Omental fat pad (tissue), 4 donors: ENCODE results near the gene CRY1. TPM values are rescaled to one million over a fixed set of nuclear protein-coding genes. Genes with fewer than 3 reads are reported as not detected.

Source experiments
- ATAC-seq: fragments of 150-250 bp; one replicate; pipeline ENCODE4 v1.9.1; 2016; ENCODE audit warnings: mild to moderate bottlenecking, moderate library complexity; ENCODE audit not compliant: low FRiP score
- DNase-seq: peaks from one replicate; pipeline ENCODE4 v3.0.0-alpha.2; 2019; ENCODE audit warnings: low spot score
- total RNA-seq, 4 donors: library from RNA; depleted of rRNA; stranded (reverse); fragments of >200 nt; gene quantifications; one replicate each; pipeline ENCODE4 v1.1.0, GENCODE V29; 2016
- TF ChIP-seq, protein P1 (sequence below), 3 donors: fragments of 450-650 bp; IDR thresholded peaks; one replicate each; pipeline ENCODE4 v1.5.1; 2016 to 2017; ENCODE audit warnings: antibody characterized with exemption in 3 of 3, mild to moderate bottlenecking in 3 of 3, moderate library complexity in 2 of 3

The CRY1 gene
- total RNA-seq, 4 donors from 2014 or later: 20.7 to 97.0 (median 52.9) TPM

GRCh38 chr12:106964526-106964925, 128.8 kb downstream of the CRY1 start:
- TF ChIP-seq, protein P1, sequence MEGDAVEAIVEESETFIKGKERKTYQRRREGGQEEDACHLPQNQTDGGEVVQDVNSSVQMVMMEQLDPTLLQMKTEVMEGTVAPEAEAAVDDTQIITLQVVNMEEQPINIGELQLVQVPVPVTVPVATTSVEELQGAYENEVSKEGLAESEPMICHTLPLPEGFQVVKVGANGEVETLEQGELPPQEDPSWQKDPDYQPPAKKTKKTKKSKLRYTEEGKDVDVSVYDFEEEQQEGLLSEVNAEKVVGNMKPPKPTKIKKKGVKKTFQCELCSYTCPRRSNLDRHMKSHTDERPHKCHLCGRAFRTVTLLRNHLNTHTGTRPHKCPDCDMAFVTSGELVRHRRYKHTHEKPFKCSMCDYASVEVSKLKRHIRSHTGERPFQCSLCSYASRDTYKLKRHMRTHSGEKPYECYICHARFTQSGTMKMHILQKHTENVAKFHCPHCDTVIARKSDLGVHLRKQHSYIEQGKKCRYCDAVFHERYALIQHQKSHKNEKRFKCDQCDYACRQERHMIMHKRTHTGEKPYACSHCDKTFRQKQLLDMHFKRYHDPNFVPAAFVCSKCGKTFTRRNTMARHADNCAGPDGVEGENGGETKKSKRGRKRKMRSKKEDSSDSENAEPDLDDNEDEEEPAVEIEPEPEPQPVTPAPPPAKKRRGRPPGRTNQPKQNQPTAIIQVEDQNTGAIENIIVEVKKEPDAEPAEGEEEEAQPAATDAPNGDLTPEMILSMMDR (IDR thresholded peaks at IDR 0.05): no peak
- no peak for ATAC-seq
- DNase-seq: no peak

DNA sequence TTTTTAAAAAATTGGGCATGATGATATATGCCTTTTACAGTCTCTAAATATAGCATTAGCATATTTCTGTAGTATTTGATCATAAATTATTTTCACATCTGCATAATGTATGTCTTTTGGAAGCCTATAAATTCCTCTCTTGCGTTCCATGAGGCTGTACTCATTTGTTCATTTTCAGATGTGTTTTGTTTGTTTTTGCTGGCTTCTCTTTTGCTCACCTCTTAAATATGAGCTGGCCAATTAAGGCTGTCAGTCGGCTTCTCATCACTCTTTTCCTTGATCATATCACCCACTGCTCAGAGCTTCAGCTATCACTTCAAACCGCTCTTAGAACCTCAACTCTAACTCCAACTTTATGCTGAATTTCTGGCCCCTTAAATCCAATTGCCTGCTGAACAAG, 131.1 kb downstream of the CRY1 start:
- TF ChIP-seq, protein P1 (IDR thresholded peaks at IDR 0.05): no peak
- no peak for ATAC-seq
- no peak for DNase-seq

DNA sequence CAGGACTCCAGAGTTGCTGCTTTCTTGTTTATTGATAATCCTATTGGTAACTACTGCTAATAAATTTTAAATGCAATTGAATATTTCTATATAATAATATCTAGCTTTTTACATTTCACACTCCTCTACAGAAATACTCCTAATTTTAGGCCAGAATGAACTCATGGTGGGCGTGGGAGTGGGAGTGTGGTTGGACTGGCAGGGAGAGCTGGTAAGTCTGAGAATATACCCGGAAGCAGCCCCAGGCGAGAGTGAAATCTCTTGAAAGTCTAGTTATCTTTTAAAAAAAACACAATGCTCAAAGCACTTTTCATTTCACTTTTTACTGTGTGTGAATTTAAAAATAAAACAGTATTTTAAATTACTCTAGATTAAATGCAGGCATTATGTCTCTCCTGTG, 132.9 kb downstream of the CRY1 start:
- TF ChIP-seq, protein P1 (IDR thresholded peaks at IDR 0.05): no peak
- ATAC-seq: no peak
- DNase-seq: no peak

DNA sequence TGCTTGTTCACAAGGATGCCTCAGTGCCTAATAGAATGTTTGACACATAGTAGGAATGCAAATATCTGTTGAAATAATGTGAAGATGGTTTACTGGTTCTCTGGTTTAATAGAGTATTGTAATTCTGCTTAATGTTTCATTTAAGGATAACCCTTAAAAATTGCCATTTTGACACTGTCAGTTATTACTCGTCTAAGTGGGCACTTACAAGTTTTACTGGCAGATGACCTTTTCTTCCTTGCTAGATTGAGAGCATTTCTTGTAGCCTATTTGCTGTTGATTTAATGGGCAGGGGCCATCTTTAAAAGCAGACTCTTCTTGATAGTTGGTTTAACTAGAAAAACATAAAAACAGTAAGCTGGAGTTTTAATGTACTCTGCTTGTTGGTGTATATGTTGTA, 135.8 kb downstream of the CRY1 start:
- no peak for DNase-seq
- no peak for ATAC-seq
- TF ChIP-seq, protein P1 (IDR thresholded peaks at IDR 0.05): no peak

GRCh38 chr12:106956048-106956578, 137.2 kb downstream of the CRY1 start:
- ATAC-seq (peak; percentile 70), DNase-seq (peak; percentile 34)
- TF ChIP-seq, protein P1 (IDR thresholded peaks at IDR 0.05): no peak

DNA sequence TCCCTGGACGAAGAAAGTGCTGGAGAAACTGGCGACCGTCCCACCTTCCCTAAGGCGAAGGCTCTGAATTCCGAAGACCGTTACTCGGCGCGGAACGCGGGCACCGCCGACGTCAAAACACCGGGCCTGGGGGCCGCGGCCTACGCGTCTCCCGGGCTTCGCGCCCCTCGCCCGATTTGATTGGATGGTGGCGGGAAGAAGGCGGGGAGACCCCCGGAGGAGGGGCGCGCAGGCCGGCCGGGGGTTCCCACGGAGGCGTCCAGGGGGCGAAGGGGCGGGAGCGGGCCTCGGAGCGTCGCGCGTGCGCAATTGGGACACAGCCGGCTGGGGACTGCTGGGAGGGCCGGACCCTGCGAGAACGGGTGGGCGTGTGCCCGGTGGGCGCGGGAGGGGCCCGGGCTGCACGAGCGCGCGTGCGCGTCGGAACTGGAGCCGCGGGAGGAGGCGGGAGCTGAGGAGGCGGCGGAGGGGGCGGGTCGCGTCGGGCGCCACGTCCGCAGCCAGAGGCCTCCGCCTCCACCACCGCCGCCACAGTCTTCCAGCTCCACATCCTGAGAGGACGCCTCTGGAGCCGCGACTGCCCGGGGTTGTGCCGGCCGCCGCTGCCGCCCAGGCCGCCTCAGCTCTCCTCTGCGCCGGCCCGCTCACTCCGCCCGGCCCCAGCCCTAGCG, 137.8 kb downstream of the CRY1 start, which contains the start of gene TMEM263:
TSS of gene TMEM263 (plus strand) at position 531 of the 671 bp plus-strand sequence. CDS start 11,210 bp downstream, outside the sequence.
- peak; percentile 96 for ATAC-seq
- DNase-seq: peak; percentile 54
- TF ChIP-seq, protein P1 (IDR thresholded peaks at IDR 0.05): no peak
